CD4-positive, alpha-beta T cell (primary cell): ENCODE data around the gene MUC2. TPM values are rescaled to one million over a fixed set of nuclear protein-coding genes. Genes with fewer than 3 reads are reported as not detected.

Source experiments
- ATAC-seq: fragments of 200-7000 bp; cut with Tn5 transposase; one replicate; pipeline ENCODE4 v1.10.0; 2022; ENCODE audit warnings: mild to moderate bottlenecking; ENCODE audit not compliant: poor library complexity
- CTCF ChIA-PET: fragments of 350-600 bp; sonication (Branson Sonifier 250); formaldehyde crosslinking; loops from one replicate; lab custom pipeline; 2021; ENCODE audit warnings: antibody characterized with exemption, inconsistent platforms; lab: Charles Lee
- POLR2A ChIA-PET: fragments of 350-600 bp; sonication (Branson Sonifier 250); formaldehyde crosslinking; loops from one replicate; lab custom pipeline; 2021; ENCODE audit warnings: antibody characterized with exemption, inconsistent platforms; lab: Charles Lee
- DNase-seq, 14 experiments: peaks; one replicate each; pipeline ENCODE4 v3.0.0-alpha.2; 2013 to 2020; ENCODE audit warnings: mixed read lengths in 2 of 14
- H3K27ac ChIP-seq, 2 donors: one replicate each; pipeline versions ENCODE4 v1.5.1 to v1.7.0; 2013; ENCODE audit warnings: low read length in 2 of 2, low read depth in 1 of 2, mild to moderate bottlenecking in 1 of 2
- H3K27me3 ChIP-seq, 2 experiments: 1 replicate in 1 of 2; 2 replicates in 1 of 2; pipeline versions ENCODE4 v1.6.1 to v1.7.0; 2013; ENCODE audit warnings: low read length in 2 of 2, control low read depth in 1 of 2, mild to moderate bottlenecking in 1 of 2, moderate library complexity in 1 of 2; ENCODE audit not compliant: insufficient read depth in 2 of 2, control insufficient read depth in 1 of 2
- H3K36me3 ChIP-seq: one replicate; pipeline ENCODE4 v1.6.1; 2013; ENCODE audit warnings: low read length, control low read depth; ENCODE audit not compliant: insufficient read depth
- H3K4me1 ChIP-seq: one replicate; pipeline ENCODE4 v1.6.1; 2013; ENCODE audit warnings: low read length, control low read depth; ENCODE audit not compliant: insufficient read depth
- H3K4me3 ChIP-seq: one replicate; pipeline ENCODE4 v1.5.1; 2013; ENCODE audit warnings: mild to moderate bottlenecking, low read length, moderate library complexity
- H3K9me3 ChIP-seq, 2 experiments: 1 replicate in 1 of 2; 2 replicates in 1 of 2; pipeline versions ENCODE4 v1.6.1 to v1.7.0; 2013; ENCODE audit warnings: low read length in 2 of 2, mild to moderate bottlenecking in 2 of 2, control low read depth in 1 of 2, moderate library complexity in 1 of 2; ENCODE audit not compliant: control insufficient read depth in 1 of 2, insufficient read depth in 1 of 2
- H3K27ac Mint-ChIP-seq: one replicate; pipeline ENCODE4 v1.8.0; 2020; ENCODE audit warnings: mixed read lengths
- H3K27me3 Mint-ChIP-seq: one replicate; pipeline ENCODE4 v1.8.0; 2021; ENCODE audit warnings: mixed read lengths
- H3K36me3 Mint-ChIP-seq: one replicate; pipeline ENCODE4 v1.8.0; 2021; ENCODE audit warnings: low read depth, mixed read lengths
- H3K4me1 Mint-ChIP-seq: one replicate; pipeline ENCODE4 v1.8.0; 2021; ENCODE audit warnings: low read depth, mixed read lengths
- H3K4me3 Mint-ChIP-seq: one replicate; pipeline ENCODE4 v1.8.0; 2020; ENCODE audit warnings: mild to moderate bottlenecking, mixed read lengths
- H3K9me3 Mint-ChIP-seq: one replicate; pipeline ENCODE4 v1.8.0; 2020; ENCODE audit warnings: mixed read lengths
- intact Hi-C, 2 experiments: fragments of 100-400 bp; cut with DNase I in 1 of 2; cut with micrococcal nuclease in 1 of 2; formaldehyde crosslinking; loops; one replicate each; pipeline versions ENCODE4 v1.15.1 to v1.9.0; 2023 to 2025; cut with DNase I, micrococcal nuclease
- total RNA-seq, 174 experiments: library from RNA in 2 of 174; stranded (reverse) in 2 of 174; gene quantifications; one replicate each; pipeline ENCODE4 v1.2.3 and lab custom pipeline; 2021 to 2026
- TF ChIP-seq, protein P1 (sequence below): fragments of 200-600 bp; IDR thresholded peaks from one replicate; pipeline ENCODE4 v1.8.0; 2022; ENCODE audit warnings: antibody characterized with exemption, mild to moderate bottlenecking

Gene MUC2
- total RNA-seq, 2 experiments from 2014 or later, result not detected

DNA sequence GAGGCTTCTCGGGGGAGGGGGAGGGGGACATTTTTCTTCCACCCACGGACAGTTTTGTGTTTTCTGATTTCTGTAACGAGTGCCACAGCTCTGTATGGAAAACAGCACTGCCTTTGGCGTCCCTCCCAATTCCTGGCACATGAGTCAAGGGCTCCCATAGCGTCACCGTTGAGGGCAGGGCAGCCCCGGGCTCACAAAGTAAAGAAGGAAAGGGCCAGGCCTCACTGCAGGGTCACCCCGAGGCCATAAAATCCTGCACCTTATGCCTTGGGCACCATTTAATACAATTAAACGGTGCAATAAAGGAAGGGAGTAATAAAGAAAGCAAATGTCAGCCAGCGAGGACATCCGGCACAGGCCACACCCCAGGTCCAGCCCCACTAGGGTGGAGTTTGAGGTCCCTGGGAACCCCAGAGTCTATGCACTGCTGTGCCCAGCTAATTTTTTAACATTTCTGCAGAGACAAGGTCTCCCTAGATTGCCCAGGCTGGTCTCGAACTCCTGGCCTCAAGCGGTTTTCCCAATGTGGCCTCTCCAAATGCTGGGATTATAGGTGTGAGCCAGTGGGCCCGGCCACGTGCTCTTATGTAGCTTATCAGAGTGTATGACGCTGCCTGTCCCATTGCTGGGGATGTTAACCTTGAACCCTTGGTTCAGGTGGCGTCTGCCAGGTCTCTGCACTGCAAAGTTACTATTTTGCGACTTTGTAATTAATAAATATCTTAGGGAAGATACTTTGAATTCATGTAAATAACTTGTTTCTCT lies 13.6 kb upstream of the MUC2 start:
- H3K4me3 ChIP-seq, result no peak overlapping the region
- no peak overlapping the region for H3K4me3 Mint-ChIP-seq
- DNase-seq (no peak), ATAC-seq (no peak)
- H3K36me3 Mint-ChIP-seq, result no peaks in the 10 kb centered on the region
- peaks cover 12% of the 10 kb centered on the region for H3K4me1 Mint-ChIP-seq
- H3K9me3 Mint-ChIP-seq, result no peaks in the 10 kb centered on the region
- H3K9me3 ChIP-seq, result peaks cover 0 to 4% of the 10 kb centered on the region in 2 experiments
- ChIA-PET POLR2A (no interaction called here), CTCF (no interaction called here)
- TF ChIP-seq, protein P1, sequence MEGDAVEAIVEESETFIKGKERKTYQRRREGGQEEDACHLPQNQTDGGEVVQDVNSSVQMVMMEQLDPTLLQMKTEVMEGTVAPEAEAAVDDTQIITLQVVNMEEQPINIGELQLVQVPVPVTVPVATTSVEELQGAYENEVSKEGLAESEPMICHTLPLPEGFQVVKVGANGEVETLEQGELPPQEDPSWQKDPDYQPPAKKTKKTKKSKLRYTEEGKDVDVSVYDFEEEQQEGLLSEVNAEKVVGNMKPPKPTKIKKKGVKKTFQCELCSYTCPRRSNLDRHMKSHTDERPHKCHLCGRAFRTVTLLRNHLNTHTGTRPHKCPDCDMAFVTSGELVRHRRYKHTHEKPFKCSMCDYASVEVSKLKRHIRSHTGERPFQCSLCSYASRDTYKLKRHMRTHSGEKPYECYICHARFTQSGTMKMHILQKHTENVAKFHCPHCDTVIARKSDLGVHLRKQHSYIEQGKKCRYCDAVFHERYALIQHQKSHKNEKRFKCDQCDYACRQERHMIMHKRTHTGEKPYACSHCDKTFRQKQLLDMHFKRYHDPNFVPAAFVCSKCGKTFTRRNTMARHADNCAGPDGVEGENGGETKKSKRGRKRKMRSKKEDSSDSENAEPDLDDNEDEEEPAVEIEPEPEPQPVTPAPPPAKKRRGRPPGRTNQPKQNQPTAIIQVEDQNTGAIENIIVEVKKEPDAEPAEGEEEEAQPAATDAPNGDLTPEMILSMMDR, result no peak
- peaks cover 15% of the 10 kb centered on the region for H3K27me3 Mint-ChIP-seq
- peaks cover 0 to 10% of the 10 kb centered on the region in 2 experiments for H3K27me3 ChIP-seq
- no peaks in the 10 kb centered on the region for H3K4me1 ChIP-seq
- no peak overlapping the region for H3K27ac ChIP-seq
- H3K27ac Mint-ChIP-seq, result no peak overlapping the region
- no peaks in the 10 kb centered on the region for H3K36me3 ChIP-seq
- intact Hi-C loops, result no loop called here

- Histone ChIP-seq H3K4me1 (no peaks in the 10 kb centered on the region), H3K27me3 (peaks cover 0 to 10% of the 10 kb centered on the region in 2 experiments), H3K27ac (no peak overlapping the region), H3K9me3 (peaks cover 0 to 4% of the 10 kb centered on the region in 2 experiments), H3K4me3 (no peak overlapping the region), H3K36me3 (no peaks in the 10 kb centered on the region)
- ATAC-seq (no peak), DNase-seq (no peak)
- POLR2A ChIA-PET, result no interaction called here
- H3K4me1 Mint-ChIP-seq, result peaks cover 12% of the 10 kb centered on the region
- H3K27me3 Mint-ChIP-seq, result peaks cover 15% of the 10 kb centered on the region
- no peaks in the 10 kb centered on the region for H3K9me3 Mint-ChIP-seq
- H3K4me3 Mint-ChIP-seq, result no peak overlapping the region
- TF ChIP-seq, protein P1, result no peak
- H3K36me3 Mint-ChIP-seq, result no peaks in the 10 kb centered on the region
- CTCF ChIA-PET, result no interaction called here
- intact Hi-C loops, result no loop called here
- H3K27ac Mint-ChIP-seq, result no peak overlapping the region
These were observed 12.4 kb upstream of the MUC2 start for GRCh38 chr11:1062075-1062820.

GRCh38 chr11:1064167-1064566 lies 10.5 kb upstream of the MUC2 start:
- Histone ChIP-seq H3K27me3 (peaks cover 0 to 8% of the 10 kb centered on the region in 2 experiments), H3K36me3 (no peaks in the 10 kb centered on the region), H3K4me1 (no peaks in the 10 kb centered on the region), H3K4me3 (no peak overlapping the region), H3K9me3 (peaks cover 0 to 4% of the 10 kb centered on the region in 2 experiments), H3K27ac (no peak overlapping the region)
- no peaks in the 10 kb centered on the region for H3K9me3 Mint-ChIP-seq
- intact Hi-C loops, result no loop called here
- no peak overlapping the region for H3K27ac Mint-ChIP-seq
- H3K4me1 Mint-ChIP-seq, result peaks cover 12% of the 10 kb centered on the region
- no peak for DNase-seq
- H3K27me3 Mint-ChIP-seq, result peaks cover 11% of the 10 kb centered on the region
- TF ChIP-seq, protein P1, result no peak
- ChIA-PET POLR2A (no interaction called here), CTCF (no interaction called here)
- no peak overlapping the region for H3K4me3 Mint-ChIP-seq
- no peak for ATAC-seq
- H3K36me3 Mint-ChIP-seq, result no peaks in the 10 kb centered on the region
